ENCODE results near the gene CBFA2T3.
"Not testable (repeated sequence)": the region's sequence is repeated elsewhere in the genome, so short reads cannot be mapped to it uniquely, and the experiment has no call there.

CBFA2T3 gene

DNA sequence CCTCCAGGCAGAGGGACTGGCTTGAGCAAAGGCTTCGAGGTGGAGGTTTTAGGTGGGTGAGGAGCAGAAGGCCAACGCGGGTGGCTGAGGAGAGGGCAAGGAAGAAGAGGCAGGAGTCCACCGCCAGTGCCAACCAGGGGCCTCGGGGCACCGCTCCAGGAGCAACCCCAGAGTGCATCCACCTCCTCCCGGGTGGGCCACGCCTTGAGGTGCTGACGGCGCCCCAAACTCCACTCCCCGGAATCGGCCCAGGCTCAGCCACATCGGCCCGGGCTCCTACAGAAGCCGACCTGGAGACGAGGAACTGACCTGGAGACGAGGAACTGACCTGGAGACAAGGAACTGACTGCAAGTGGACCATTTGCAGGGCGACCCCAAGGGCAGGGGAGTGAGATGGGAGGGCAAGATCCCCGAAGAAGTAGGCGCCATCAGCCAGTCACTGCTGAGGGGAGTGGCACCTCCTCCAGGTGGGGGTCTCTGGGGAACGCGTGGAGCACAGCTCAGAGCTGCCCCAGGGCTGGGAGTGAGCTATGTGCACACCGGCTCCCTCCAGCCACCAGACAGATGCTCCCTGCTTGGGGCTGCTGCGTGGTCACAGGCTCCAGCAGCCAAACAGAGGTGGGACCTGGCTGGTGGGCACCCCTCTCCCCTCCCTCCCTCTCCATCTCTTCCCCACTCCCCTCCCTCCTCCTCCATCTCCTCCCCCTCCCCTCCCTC, 29.2 kb upstream of the CBFA2T3 start:
- TF ChIP-seq CTCF (IDR thresholded peaks at IDR 0.05; ENCODE audit: low read depth, low read length, missing control alignments) = no peak
- no peak for DNase-seq (ENCODE audit: extremely low read depth, low read depth)
- H3K4me3 ChIP-seq (replicated peaks; ENCODE audit: low read depth, low read length) = no peak overlapping the region

GRCh38 chr16:89005201-89006035, 28.4 kb upstream of the CBFA2T3 start:
- no peak for DNase-seq (ENCODE audit: extremely low read depth, low read depth)
- no peak for TF ChIP-seq CTCF (IDR thresholded peaks at IDR 0.05; ENCODE audit: low read depth, low read length, missing control alignments)

GRCh38 chr16:89004209-89004831, 27.3 kb upstream of the CBFA2T3 start:
- no peak for DNase-seq (ENCODE audit: extremely low read depth, low read depth)
- TF ChIP-seq CTCF (IDR thresholded peaks at IDR 0.05; ENCODE audit: low read depth, low read length, missing control alignments) = no peak
- no peak overlapping the region for H3K4me3 ChIP-seq (replicated peaks; ENCODE audit: low read depth, low read length)

More at GRCh38 chr16:89005201-89006035, 28.4 kb upstream of the CBFA2T3 start:
- H3K4me3 ChIP-seq (replicated peaks; ENCODE audit: low read depth, low read length) = no peak overlapping the region

- TF ChIP-seq CTCF (IDR thresholded peaks at IDR 0.05; ENCODE audit: low read depth, low read length, missing control alignments) = no peak
- no peak overlapping the region for H3K4me3 ChIP-seq (replicated peaks; ENCODE audit: low read depth, low read length)
- no peak for DNase-seq (ENCODE audit: extremely low read depth, low read depth)
Measured at GRCh38 chr16:89003831-89004208, 26.8 kb upstream of the CBFA2T3 start.

DNA sequence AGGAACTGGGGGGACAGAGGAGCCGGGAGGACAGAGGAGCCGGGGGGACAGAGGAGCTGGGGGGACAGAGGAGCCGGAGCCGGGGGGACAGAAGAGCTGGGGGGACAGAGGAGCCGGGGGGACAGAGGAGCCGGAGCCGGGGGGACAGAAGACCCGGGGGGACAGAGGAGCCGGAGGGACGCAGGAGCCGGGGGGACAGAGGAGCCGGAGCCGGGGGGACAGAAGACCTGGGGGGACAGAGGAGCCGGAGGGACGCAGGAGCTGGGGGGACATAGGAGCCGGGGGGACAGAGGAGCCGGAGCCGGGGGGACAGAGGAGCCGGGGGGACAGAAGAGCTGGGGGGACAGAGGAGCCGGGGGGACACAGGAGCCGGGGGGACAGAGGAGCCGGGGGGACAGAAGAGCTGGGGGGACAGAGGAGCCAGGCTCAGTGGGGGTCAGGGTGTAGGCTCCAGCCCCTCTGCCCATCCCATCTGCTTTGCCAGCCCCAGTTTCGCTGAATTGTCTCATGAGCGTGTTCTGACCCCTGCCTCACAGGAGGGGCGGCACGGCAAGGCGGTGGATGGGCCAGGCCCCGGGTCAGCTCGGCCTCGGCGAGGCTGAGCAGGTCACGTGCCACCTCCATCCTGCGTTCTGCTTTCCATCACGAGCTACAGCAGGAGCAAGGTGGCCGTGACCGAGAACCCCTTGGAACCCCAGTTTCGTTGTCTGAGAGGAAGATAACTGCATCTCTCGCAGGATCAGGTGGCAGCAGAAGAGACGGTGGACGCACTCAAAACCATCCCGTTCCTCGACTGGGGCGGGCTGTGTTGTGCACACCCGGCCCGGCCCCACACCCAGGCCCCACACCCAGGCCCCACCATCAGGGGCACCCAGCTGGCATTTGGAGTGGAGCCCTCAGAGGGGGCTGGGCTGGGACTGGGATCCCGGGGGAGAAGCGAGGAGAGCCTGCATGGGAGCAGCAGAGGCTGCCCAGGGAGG, 26.1 kb upstream of the CBFA2T3 start:
- no peak for DNase-seq (ENCODE audit: extremely low read depth, low read depth)
- no peak for TF ChIP-seq CTCF (IDR thresholded peaks at IDR 0.05; ENCODE audit: low read depth, low read length, missing control alignments)
- no peak overlapping the region for H3K4me3 ChIP-seq (replicated peaks; ENCODE audit: low read depth, low read length)

- DNase-seq (ENCODE audit: extremely low read depth, low read depth); H3K4me3 ChIP-seq (replicated peaks; ENCODE audit: low read depth, low read length): not testable (repeated sequence)
Measured at GRCh38 chr16:89002081-89002480, 25.1 kb upstream of the CBFA2T3 start.

Measured in HFF-Myc (cell line).